Activated naive CD8-positive, alpha-beta T cell treated with anti-CD3 and anti-CD28 coated beads, Interleukin-2, amount 50 U/mL, for 16 hours (primary cell): ENCODE results near the gene HDGFL3.
"Not testable (repeated sequence)": the region's sequence is repeated elsewhere in the genome, so short reads cannot be mapped to it uniquely, and the experiment has no call there.

Experiments
- DNase-seq: peaks from one replicate; pipeline ENCODE4 v3.0.0-alpha.2; 2020; ENCODE audit warnings: low read depth, low spot score

Gene HDGFL3

GRCh38 chr15:83193721-83194120, 13.9 kb downstream of the HDGFL3 start:
- DNase-seq: no peak

- DNase-seq: no peak
These were observed 14.9 kb downstream of the HDGFL3 start for GRCh38 chr15:83192742-83193141.

- no peak for DNase-seq
These were observed 17.2 kb downstream of the HDGFL3 start for GRCh38 chr15:83190450-83190849.

GRCh38 chr15:83185561-83185960, 22.1 kb downstream of the HDGFL3 start:
- no peak for DNase-seq

GRCh38 chr15:83178869-83179325, 28.7 kb downstream of the HDGFL3 start:
- no peak for DNase-seq

- DNase-seq: no peak
These were observed 29.2 kb downstream of the HDGFL3 start for GRCh38 chr15:83178390-83178789.

GRCh38 chr15:83174891-83175290, 32.7 kb downstream of the HDGFL3 start:
- DNase-seq: no peak

- DNase-seq: no peak
These were observed 37.0 kb downstream of the HDGFL3 start for GRCh38 chr15:83170474-83171165.

GRCh38 chr15:83169576-83169975, 38.0 kb downstream of the HDGFL3 start:
- DNase-seq: not testable (repeated sequence)

- no peak for DNase-seq
These were observed 40.8 kb downstream of the HDGFL3 start for GRCh38 chr15:83166830-83167229.

GRCh38 chr15:83166218-83166617, 41.4 kb downstream of the HDGFL3 start:
- DNase-seq: no peak

GRCh38 chr15:83164771-83165404, 42.7 kb downstream of the HDGFL3 start:
- DNase-seq: no peak

GRCh38 chr15:83164111-83164770, 43.4 kb downstream of the HDGFL3 start:
- DNase-seq: no peak

- no peak for DNase-seq
These were observed 44.6 kb downstream of the HDGFL3 start for GRCh38 chr15:83163032-83163431.

- DNase-seq: no peak
These were observed 46.9 kb downstream of the HDGFL3 start for GRCh38 chr15:83160741-83161140.

GRCh38 chr15:83158393-83158792, 49.2 kb downstream of the HDGFL3 start:
- no peak for DNase-seq

GRCh38 chr15:83155942-83156341, 51.7 kb downstream of the HDGFL3 start:
- no peak for DNase-seq

- no peak for DNase-seq
These were observed 54.3 kb downstream of the HDGFL3 start for GRCh38 chr15:83153288-83153687.

GRCh38 chr15:83144771-83145170, 62.9 kb downstream of the HDGFL3 start:
- DNase-seq: no peak

- not testable (repeated sequence) for DNase-seq
These were observed 65.5 kb downstream of the HDGFL3 start for GRCh38 chr15:83142151-83142550.

GRCh38 chr15:83132861-83133523, 74.6 kb downstream of the HDGFL3 start:
- no peak for DNase-seq

- DNase-seq: no peak
These were observed 77.8 kb downstream of the HDGFL3 start for GRCh38 chr15:83129791-83130190.
